HepG2 (cell line): ENCODE measurements around the gene QPCT. TPM values are rescaled to one million over a fixed set of nuclear protein-coding genes. Genes with fewer than 3 reads are reported as not detected.

Experiments
- ASH2L ChIP-seq: fragments of 300-600, 200-600 bp; sonication (generic); IDR thresholded peaks from 2 replicates; pipeline ENCODE4 v1.7.0; 2017; ENCODE audit warnings: low read depth, mild to moderate bottlenecking, moderate library complexity, mixed read lengths, low read length; ENCODE audit not compliant: insufficient read length
- ATF5 ChIP-seq: sonication (generic); formaldehyde crosslinking; IDR thresholded peaks from 2 replicates; pipeline ENCODE4 v1.4.0; 2020; ENCODE audit warnings: mild to moderate bottlenecking, low read depth, missing genetic modification reagents
- ESRRA ChIP-seq: sonication (generic); formaldehyde crosslinking; IDR thresholded peaks from 2 replicates; pipeline ENCODE4 v1.5.1; 2020; ENCODE audit warnings: mild to moderate bottlenecking, low read depth, missing genetic modification reagents
- GZF1 ChIP-seq: sonication (generic); formaldehyde crosslinking; IDR thresholded peaks from 2 replicates; pipeline ENCODE4 v1.5.1; 2020; ENCODE audit warnings: mild to moderate bottlenecking, missing genetic modification reagents
- IKZF4 ChIP-seq: sonication (generic); formaldehyde crosslinking; IDR thresholded peaks from 2 replicates; pipeline ENCODE4 v1.5.1; 2020; ENCODE audit warnings: borderline replicate concordance, mild to moderate bottlenecking, low read depth, missing genetic modification reagents; ENCODE audit errors: not compliant biosample characterization
- NFIB ChIP-seq: sonication (generic); formaldehyde crosslinking; IDR thresholded peaks from 2 replicates; pipeline ENCODE4 v1.9.0; 2021; ENCODE audit warnings: missing genetic modification reagents, mild to moderate bottlenecking, borderline replicate concordance
- NFRKB ChIP-seq: fragments of 450-650 bp; IDR thresholded peaks from 2 replicates; pipeline ENCODE4 v1.6.1; 2017
- STAT6 ChIP-seq: sonication (generic); formaldehyde crosslinking; IDR thresholded peaks from 2 replicates; pipeline ENCODE4 v1.4.0; 2020; ENCODE audit warnings: missing genetic modification reagents, mild to moderate bottlenecking, borderline replicate concordance
- TBL1XR1 ChIP-seq: fragments of 150-350 bp; IDR thresholded peaks from 2 replicates; pipeline ENCODE4 v1.6.1; 2014; ENCODE audit warnings: borderline replicate concordance, low read length; ENCODE audit not compliant: partially characterized antibody
- YEATS4 ChIP-seq: sonication (generic); formaldehyde crosslinking; IDR thresholded peaks from 2 replicates; pipeline ENCODE4 v1.4.0; 2020; ENCODE audit warnings: missing genetic modification reagents, borderline replicate concordance
- ZBTB21 ChIP-seq: sonication (generic); formaldehyde crosslinking; IDR thresholded peaks from 2 replicates; pipeline ENCODE4 v1.4.0; 2020; ENCODE audit warnings: missing genetic modification reagents
- ZMAT3 ChIP-seq: sonication (generic); formaldehyde crosslinking; conservative IDR thresholded peaks from 2 replicates; pipeline ENCODE4 v1.7.0; 2021; ENCODE audit warnings: missing genetic modification reagents
- ZNF12 ChIP-seq: sonication (generic); formaldehyde crosslinking; IDR thresholded peaks from 2 replicates; pipeline ENCODE4 v1.5.0; 2020; ENCODE audit warnings: missing genetic modification reagents
- ZNF329 ChIP-seq: sonication (generic); formaldehyde crosslinking; IDR thresholded peaks from 2 replicates; pipeline ENCODE4 v1.9.0; 2021; ENCODE audit warnings: low read depth, mild to moderate bottlenecking, missing genetic modification reagents
- ZNF724P ChIP-seq: sonication (generic); formaldehyde crosslinking; IDR thresholded peaks from 2 replicates; pipeline ENCODE4 v1.8.0; 2022; ENCODE audit warnings: missing genetic modification reagents, borderline replicate concordance
- ZNF781 ChIP-seq: sonication (generic); formaldehyde crosslinking; IDR thresholded peaks from 2 replicates; pipeline ENCODE4 v1.5.1; 2020; ENCODE audit warnings: borderline replicate concordance, mild to moderate bottlenecking, missing genetic modification reagents; ENCODE audit errors: not compliant biosample characterization
- ZNF784 ChIP-seq: sonication (generic); formaldehyde crosslinking; IDR thresholded peaks from 2 replicates; pipeline ENCODE4 v1.5.1; 2020; ENCODE audit warnings: missing genetic modification reagents, mild to moderate bottlenecking, borderline replicate concordance
- ZSCAN31 ChIP-seq: sonication (generic); formaldehyde crosslinking; IDR thresholded peaks from 2 replicates; pipeline ENCODE4 v1.5.0; 2020; ENCODE audit warnings: low read depth, mild to moderate bottlenecking, missing genetic modification reagents
- polyA plus RNA-seq, 8 experiments: library from polyadenylated mRNA; depleted of rRNA in 3 of 8; stranded (reverse) in 7 of 8; unstranded in 1 of 8; fragments of >200 nt; fragmentation: Illumina TruSeq in 4 of 8; extraction: Trizol in 4 of 8; gene quantifications; 2 replicates each; pipeline versions ENCODE4 v1.2.1 to v1.2.3, GENCODE V29; 2011 to 2016; ENCODE audit warnings: low read depth in 4 of 8, missing spikeins in 1 of 8, mixed read lengths in 1 of 8; ENCODE audit not compliant: insufficient read depth in 1 of 8
- total RNA-seq, 5 experiments: library from RNA; depleted of rRNA; stranded (reverse); fragments of >200 nt; fragmentation: Illumina TruSeq; extraction: Trizol; gene quantifications; 2 replicates each; pipeline ENCODE4 v1.2.3, GENCODE V29; 2016; ENCODE audit warnings: low read depth in 1 of 5
- TF ChIP-seq, protein P1 (sequence below): sonication (generic); formaldehyde crosslinking; IDR thresholded peaks from 2 replicates; pipeline ENCODE4 v1.4.0; 2020; ENCODE audit warnings: missing genetic modification reagents

QPCT gene
- total and polyA plus RNA-seq, 2 of the 13 experiments (the other 11 are each of a cell fraction or from before 2014, with no cell fraction given) = 0.77 to 1.2 TPM

DNA sequence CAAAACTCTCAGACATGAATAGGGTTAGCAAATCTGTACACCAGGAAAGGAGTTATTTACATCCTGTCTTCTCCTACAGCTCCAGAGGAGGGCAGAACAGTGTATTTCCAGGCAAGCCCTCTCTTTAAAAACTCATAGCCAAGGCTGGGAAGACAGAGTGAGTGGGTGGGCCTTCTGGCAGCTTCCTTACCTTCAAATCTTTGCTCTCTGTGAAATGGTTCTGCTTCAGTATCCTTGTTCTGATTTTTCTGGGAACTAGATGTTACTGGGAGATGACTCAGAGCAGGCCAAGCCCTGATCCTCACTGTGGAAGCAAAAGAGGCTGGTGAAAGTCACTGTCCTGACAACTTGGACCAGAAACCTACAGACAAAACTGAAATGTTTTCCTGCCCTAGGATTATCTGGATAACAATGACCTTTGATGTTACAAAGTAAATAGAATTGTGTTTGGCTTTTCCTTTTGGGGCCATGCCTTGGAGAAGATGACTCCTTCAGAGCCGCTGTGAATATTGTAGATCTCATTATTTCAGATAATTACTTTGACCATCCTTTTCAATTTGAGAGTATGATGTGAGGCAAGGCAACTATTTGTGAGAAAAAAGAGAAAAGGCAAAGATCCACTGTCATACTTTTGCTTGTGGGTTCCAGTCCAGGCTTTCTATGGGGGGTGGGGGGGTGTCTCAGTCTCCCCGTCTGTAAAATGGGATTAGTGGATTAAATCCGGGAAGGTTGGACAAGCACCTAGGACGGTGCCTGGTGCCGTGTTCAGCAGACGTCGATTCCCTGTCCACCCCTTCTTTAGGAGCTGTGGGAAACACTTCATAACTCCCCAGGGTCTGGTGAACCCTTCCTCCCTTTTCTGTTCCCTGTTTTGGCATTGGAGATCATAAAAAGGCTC is 644 bp upstream of the QPCT start (continued):
- TF ChIP-seq, protein P1, sequence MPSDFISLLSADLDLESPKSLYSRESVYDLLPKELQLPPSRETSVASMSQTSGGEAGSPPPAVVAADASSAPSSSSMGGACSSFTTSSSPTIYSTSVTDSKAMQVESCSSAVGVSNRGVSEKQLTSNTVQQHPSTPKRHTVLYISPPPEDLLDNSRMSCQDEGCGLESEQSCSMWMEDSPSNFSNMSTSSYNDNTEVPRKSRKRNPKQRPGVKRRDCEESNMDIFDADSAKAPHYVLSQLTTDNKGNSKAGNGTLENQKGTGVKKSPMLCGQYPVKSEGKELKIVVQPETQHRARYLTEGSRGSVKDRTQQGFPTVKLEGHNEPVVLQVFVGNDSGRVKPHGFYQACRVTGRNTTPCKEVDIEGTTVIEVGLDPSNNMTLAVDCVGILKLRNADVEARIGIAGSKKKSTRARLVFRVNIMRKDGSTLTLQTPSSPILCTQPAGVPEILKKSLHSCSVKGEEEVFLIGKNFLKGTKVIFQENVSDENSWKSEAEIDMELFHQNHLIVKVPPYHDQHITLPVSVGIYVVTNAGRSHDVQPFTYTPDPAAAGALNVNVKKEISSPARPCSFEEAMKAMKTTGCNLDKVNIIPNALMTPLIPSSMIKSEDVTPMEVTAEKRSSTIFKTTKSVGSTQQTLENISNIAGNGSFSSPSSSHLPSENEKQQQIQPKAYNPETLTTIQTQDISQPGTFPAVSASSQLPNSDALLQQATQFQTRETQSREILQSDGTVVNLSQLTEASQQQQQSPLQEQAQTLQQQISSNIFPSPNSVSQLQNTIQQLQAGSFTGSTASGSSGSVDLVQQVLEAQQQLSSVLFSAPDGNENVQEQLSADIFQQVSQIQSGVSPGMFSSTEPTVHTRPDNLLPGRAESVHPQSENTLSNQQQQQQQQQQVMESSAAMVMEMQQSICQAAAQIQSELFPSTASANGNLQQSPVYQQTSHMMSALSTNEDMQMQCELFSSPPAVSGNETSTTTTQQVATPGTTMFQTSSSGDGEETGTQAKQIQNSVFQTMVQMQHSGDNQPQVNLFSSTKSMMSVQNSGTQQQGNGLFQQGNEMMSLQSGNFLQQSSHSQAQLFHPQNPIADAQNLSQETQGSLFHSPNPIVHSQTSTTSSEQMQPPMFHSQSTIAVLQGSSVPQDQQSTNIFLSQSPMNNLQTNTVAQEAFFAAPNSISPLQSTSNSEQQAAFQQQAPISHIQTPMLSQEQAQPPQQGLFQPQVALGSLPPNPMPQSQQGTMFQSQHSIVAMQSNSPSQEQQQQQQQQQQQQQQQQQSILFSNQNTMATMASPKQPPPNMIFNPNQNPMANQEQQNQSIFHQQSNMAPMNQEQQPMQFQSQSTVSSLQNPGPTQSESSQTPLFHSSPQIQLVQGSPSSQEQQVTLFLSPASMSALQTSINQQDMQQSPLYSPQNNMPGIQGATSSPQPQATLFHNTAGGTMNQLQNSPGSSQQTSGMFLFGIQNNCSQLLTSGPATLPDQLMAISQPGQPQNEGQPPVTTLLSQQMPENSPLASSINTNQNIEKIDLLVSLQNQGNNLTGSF (CRISPR knock-in tag) = no peak
- TF ChIP-seq YEATS4 (CRISPR knock-in tag) (no peak), TBL1XR1 (no peak), STAT6 (CRISPR knock-in tag) (no peak), IKZF4 (CRISPR knock-in tag) (no peak), ZBTB21 (CRISPR knock-in tag) (no peak), GZF1 (CRISPR knock-in tag) (no peak), NFRKB (no peak), ZMAT3 (CRISPR knock-in tag) (no peak), ATF5 (CRISPR knock-in tag) (no peak), ZNF329 (CRISPR knock-in tag) (no peak), ZSCAN31 (CRISPR knock-in tag) (0 out of 2 replicates have a peak, but pooled peaks have one; percentile 4), NFIB (CRISPR knock-in tag) (no peak), ZNF784 (CRISPR knock-in tag) (no peak), ESRRA (CRISPR knock-in tag) (no peak), ZNF12 (CRISPR knock-in tag) (no peak), ZNF724P (no peak), ZNF781 (CRISPR knock-in tag) (no peak), ASH2L (peak; percentile 24)
